ENCODE measurements around the gene SH2D2A.

Gene SH2D2A

GRCh38 chr1:156816561-156817328 lies at the start of gene SH2D2A:
SH2D2A (minus strand) TSS chr1:156816848; CDS start chr1:156816708, 140 bp downstream.
- peak; percentile 96 to 97 for DNase-seq

DNA sequence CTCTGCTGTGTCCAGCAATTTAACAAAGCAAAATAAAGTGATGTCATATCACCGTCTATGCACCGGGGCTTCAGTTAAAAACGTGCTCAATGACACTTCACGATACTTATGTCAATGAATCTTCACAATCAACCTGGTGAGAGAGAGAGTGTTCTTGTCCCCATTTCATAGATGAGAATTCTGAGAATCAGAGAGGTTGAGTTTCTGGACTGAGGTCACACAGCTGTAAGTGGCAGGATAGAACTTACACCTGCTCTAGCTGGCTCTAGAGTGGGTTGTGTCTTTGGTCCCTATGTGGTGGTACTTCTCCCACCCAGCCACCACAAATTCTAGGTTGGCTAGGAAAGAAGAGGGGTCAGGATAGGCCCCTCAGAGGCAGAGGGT lies 49.2 kb upstream of the SH2D2A start:
- DNase-seq, result no peak

DNA sequence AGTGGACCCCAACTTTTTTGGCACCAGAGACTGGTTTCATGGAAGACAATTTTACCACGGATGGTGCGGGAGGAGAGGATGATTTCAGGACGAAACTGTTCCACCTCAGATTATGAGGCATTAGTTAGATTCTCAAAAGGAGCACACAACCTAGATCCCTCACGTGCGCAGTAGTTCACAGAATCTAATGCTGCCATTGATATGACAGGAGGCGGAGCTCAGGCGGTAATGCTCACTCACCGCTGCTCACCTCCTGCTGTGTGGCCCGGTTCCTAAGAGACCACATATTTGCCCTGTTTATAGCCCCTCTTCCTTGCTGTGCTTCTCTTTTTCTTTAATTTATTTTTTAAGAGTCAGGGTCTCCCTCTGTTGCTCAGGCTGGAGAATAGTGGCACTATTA lies 48.6 kb upstream of the SH2D2A start:
- no peak for DNase-seq

DNA sequence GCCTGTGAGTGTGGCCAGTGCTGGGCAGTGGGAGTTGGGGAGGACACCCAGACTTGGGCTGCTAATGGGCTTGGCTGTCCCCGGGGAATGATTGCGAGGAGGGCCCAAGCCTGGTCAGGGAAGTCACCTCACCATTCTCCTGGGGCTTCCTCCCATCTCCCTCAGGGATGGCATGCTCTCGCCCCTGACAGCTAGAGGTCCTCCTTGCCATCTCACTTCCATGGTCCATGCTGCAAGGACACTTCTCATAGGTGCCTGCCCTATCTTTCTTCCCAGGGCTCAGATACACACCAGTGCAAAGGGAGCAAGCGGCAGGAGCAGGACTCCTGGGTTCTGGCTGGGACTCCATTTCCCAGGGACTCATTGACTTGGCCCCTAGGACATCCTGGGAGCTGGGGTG lies 48.1 kb upstream of the SH2D2A start:
- no peak for DNase-seq

GRCh38 chr1:156863631-156864030 lies 47.0 kb upstream of the SH2D2A start:
- no peak for DNase-seq

GRCh38 chr1:156862997-156863599 lies 46.5 kb upstream of the SH2D2A start:
- no peak for DNase-seq

GRCh38 chr1:156862584-156862983 lies 45.9 kb upstream of the SH2D2A start:
- DNase-seq, result no peak

DNA sequence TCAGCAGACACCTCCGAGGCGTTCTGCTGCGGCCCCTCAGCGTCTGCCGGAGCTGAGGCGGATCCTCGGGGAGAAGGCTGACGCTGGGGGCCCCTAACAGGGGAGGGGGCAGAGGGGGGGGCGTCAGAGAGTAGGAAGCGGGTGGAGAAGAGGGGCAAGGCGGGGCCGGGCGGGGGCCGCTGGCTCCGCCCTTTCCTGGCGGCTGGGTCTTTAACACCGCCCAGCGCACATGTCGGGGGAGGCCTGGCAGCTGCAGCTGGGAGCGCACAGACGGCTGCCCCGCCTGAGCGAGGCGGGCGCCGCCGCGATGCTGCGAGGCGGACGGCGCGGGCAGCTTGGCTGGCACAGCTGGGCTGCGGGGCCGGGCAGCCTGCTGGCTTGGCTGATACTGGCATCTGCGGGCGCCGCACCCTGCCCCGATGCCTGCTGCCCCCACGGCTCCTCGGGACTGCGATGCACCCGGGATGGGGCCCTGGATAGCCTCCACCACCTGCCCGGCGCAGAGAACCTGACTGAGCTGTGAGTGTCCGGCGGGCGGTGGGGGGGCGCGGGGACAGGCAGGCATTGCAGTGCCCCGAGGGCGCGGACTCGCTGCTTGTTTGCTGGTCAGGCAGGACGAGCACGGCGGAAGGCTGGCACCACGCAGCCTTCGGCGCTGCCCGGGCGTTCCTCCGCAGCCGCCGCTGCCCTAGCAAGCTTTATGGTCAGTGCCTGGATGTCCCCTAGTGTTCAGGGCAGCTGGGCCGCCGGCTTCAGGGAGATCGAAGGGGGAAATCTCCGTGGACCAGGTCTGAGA lies 44.2 kb upstream of the SH2D2A start, which contains the start of gene NTRK1:
Gene NTRK1 (plus strand): TSS at position 238 of the 796 bp plus-strand sequence. CDS start 70 bp downstream, at position 308.
- DNase-seq, result peak; percentile 55 to 61

GRCh38 chr1:156860113-156860627 lies 43.5 kb upstream of the SH2D2A start:
- peak; percentile 55 to 58 for DNase-seq

GRCh38 chr1:156859523-156860112 lies 43.0 kb upstream of the SH2D2A start:
- peak; percentile 16 to 25 for DNase-seq

GRCh38 chr1:156858959-156859522 lies 42.4 kb upstream of the SH2D2A start, which contains the start of gene INSRR:
INSRR (minus strand) TSS chr1:156859117; CDS start chr1:156858621, 496 bp downstream.
- no peak for DNase-seq

- DNase-seq, result no peak
These were observed 41.9 kb upstream of the SH2D2A start for GRCh38 chr1:156858555-156858956.

- DNase-seq, result no peak
These were observed 40.9 kb upstream of the SH2D2A start for GRCh38 chr1:156857532-156857931.

DNA sequence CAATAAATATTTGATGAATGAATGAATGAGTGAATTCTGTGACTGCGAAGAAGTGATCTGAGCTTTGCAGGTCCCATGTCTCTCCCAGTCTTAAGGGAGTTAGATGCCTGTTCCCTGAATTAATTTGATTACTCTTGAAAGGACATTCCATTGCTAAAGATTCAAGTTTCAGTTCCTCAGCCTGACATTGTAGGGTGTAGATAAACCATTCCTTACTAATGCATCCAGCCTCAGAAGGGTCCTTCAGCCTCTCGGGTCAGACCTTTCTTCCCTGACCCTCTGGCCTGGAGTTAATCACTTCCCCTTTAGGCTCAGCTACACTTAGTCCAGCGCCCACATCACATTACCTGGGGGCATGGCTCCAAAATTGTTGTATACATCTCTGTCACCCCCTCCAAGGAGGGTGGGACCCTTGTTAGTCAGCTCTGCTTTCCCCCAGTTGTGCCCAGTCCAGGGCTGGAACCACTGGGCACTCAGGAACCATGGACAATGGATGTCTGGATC lies 39.7 kb upstream of the SH2D2A start:
- DNase-seq, result no peak

- DNase-seq, result no peak
These were observed 38.0 kb upstream of the SH2D2A start for GRCh38 chr1:156854634-156855033.

DNA sequence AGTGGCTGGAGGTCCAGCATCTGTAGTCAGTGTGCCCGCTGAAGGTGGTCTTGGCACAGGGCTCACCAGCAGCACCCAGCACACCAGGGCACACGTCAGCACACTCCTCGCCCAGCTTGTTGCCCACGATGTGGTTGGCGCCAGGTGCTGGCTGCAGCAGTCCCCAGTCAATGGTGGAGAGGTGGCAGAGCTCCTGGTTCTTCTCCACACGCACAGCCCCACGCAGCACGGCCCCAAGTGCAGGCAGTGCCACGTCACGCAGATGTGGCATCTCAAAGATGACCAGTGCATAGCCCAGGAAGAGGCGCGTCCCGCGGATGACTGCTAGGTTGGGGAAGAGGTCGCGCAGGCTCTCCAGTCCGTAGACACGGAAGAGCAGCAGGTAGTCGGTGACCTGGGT lies 37.1 kb upstream of the SH2D2A start:
- no peak for DNase-seq

- no peak for DNase-seq
These were observed 35.8 kb upstream of the SH2D2A start for GRCh38 chr1:156852418-156852874.

- DNase-seq, result no peak
These were observed 35.2 kb upstream of the SH2D2A start for GRCh38 chr1:156851779-156852417.

GRCh38 chr1:156849151-156849496 lies 32.5 kb upstream of the SH2D2A start:
- no peak for DNase-seq

GRCh38 chr1:156848461-156849150 lies 32.0 kb upstream of the SH2D2A start:
- peak; percentile 52 to 59 for DNase-seq

All from activated CD4-positive, alpha-beta T cell treated with anti-CD3 and anti-CD28 coated beads for 4 hours (primary cell).